Glomerular endothelial cell (primary cell): ENCODE data around the gene SRPK1. TPM values are rescaled to one million over a fixed set of nuclear protein-coding genes. Genes with fewer than 3 reads are reported as not detected.
"Not testable (repeated sequence)": the region's sequence is repeated elsewhere in the genome, so short reads cannot be mapped to it uniquely, and the experiment has no call there.

Source experiments
- DNase-seq: peaks from one replicate; pipeline ENCODE4 v3.0.0-alpha.2; 2011; ENCODE audit warnings: low read depth, low spot score; ENCODE audit errors: extremely low read depth
- total RNA-seq: library from RNA; depleted of rRNA; stranded (reverse); fragments of >200 nt; gene quantifications from 2 replicates; pipeline ENCODE4 v1.2.3, GENCODE V29; 2015

Gene SRPK1
- total RNA-seq, 1 donor from 2014 or later = 61.3 TPM

DNA sequence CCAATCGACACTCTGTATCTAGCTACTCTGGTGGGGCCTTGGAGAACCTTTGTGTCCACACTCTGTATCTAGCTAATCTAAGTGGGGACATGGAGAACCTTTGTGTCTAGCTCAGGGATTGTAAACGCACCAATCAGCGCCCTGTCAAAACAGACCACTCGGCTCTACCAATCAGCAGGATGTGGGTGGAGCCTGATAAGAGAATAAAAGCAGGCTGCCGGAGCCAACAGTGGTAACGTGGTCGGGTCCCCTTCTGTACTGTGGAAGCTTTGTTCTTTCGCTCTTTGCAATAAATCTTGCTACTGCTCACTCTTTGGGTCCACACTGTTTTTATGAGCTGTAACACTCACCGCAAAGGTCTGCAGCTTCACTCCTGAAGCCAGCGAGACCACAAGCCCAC lies 11.0 kb upstream of the SRPK1 start:
- DNase-seq = not testable (repeated sequence)

DNA sequence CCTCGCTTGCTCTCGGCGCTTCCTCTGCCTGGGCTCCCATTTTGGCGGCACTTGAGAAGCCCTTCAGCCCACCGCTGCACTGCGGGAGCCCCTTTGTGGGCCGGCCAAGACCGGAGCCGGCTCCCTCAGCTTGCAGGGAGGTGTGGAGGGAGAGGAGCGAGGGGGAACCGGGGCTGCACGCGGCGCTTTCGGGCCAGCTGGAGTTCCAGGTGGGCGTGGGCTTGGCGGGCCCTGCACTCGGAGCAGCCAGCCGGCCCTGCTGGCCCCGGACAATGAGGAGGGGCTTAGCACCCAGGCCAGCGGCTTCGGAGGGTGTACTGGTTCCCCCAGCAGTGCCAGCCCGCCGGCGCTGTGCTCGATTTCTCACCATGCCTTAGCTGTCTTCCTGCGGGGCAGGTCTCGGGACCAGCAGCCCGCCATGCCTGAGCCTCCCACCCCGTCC lies 10.2 kb upstream of the SRPK1 start:
- DNase-seq = no peak

DNA sequence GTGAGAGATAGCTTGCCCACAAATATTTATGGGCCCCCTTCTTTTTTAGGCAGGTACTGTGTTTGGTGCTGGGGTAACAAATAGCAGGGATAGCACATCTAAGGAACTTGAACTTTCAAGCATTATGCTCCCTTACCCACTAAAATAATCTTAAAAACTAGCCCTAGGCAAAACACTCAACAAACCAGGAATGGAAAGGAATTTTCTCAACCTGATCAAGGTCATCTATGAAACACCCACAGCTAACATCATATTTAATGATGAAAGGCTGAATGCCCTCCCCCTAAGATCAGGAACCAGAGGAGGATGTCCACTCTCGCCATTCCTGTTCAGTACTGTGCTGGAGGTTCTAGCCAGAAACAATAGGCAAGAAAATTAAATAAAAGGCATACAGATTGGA lies 8.7 kb upstream of the SRPK1 start:
- no peak for DNase-seq

DNA sequence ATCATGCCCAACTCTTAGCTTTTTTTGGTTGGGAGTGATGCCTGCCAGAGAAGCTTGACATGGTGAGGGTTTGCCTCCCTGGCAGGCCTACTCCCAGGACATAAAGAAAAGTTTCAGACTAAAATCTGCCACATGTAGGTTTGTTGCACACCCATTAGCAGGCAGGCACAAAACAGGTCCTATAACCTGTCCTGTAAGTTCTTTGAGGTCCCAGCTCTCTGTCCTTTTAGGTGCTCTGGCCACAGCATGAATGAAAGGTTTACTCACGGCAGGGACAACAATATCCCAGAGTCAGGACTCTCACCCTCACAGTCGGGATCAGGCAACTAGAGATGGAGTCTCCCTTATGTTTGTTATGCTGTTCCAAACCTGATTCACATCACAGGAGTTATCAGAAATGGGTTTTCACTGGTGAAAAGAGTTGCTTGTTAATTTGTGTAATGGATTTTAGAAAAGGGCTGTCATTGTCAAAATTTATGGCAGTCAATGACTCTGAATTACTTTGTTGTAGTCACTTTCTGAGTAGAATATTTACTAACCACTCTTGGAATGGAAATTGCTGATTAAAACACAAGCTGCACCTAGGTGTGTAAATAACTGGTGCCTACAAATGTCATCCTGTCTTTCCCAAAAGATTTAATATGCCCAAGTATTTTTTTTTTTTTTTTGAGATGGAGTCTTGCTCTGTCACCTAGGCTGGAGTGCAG lies 5.8 kb upstream of the SRPK1 start:
- no peak for DNase-seq

DNA sequence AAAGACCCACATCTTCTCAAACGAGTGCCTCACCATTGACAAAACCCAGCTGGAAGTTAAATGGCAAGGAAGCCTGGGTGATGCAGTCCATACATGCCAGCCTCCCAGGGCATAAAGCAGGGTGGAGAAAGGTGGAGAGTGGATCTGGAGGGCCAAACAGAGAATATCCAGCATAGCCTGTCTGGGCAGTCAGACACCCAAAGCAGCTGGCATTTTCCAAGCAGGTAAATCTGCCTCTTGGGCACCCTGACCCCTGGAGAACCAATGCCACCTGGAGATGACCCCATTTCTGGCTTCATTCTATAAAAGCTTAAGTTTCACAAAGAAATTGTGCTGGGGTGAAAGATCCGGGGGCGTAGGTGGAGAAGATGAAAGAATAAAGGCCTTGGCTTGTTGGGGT lies 5.1 kb upstream of the SRPK1 start:
- no peak for DNase-seq

DNA sequence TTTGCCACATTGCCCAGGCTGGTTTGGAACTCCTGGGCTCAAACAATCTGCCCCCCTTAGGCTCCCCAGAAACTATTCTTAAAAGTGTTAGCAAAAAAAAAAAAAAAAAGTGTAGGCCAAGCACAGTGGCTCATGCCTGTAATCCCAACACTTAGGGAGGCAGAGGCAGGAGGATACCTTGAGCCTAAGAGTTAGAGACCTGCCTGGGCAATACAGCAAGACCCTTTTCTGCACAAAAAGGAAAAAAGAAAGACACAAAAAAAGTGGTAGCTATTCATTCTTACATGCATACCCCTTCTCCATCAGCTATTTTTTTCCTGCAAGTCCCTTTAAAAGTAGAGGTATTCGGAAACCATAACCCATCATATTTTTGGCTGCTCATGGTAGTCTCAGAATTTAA lies 3.2 kb upstream of the SRPK1 start:
- DNase-seq = no peak

DNA sequence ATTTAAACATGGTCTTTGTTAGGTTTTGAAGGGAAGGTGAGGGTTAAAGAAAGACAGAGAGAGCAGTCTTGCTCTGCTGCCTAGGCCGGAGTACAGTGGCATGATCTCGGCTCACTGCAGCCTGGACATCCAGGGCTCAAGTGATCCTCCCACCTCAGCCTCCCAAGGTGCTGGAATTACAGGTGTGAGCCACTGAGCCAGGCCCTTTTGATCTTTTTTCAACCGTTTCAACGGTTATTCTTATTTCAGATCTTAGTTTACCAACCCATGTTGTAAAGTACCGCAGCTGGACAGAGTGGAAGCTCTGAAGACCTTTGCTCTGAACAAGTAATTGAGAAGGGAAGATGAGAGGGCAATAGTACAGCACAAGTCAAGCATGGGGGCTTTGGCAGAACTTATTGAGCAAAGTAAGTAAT lies 1.2 kb upstream of the SRPK1 start:
- DNase-seq = no peak

DNA sequence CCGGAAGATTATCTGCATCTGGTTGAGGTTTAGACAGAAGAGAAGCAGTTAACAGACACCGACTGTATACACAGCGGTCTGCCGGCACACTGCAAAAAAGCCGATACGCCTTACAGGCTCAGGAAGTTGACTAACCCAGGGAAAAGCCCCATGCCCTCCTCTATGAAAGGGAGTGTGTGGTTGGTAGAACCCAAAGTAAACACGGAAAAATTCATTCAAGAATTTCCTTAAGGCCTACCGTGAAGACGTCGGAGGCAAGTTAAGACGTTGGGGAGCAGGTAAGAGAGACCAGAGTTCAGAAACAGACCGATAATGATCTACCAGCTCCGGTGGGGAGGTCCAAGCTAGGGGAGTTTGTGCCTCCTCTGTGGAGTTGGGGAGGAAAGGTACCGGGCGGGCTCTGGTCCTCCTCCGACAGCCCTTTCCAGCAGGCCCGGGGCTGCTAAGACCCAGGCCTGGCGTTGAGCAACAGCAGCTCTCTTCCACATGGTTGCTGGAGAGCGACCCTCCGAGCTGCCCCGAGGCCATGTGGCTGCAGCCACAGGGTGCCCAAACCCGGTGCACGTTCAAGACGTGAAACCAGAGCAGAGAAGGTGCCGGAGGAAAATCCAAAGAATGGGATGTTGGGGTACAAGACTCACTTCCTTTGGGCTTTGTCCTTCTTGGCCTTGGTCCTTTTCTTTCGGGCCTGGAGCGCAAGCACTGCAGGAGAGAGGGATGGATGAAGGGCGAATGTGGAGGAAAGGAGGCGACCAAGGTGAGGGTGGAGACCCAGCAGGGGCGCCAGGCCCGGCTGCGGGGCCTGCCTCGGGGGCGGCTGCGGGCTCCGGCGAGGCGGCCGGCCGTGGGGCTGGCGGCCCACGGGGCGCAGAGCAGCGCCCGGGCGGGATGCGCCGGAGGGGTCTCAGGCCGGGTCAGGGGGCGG lies 809 bp downstream of the SRPK1 start:
- DNase-seq = peak; percentile 52

DNA sequence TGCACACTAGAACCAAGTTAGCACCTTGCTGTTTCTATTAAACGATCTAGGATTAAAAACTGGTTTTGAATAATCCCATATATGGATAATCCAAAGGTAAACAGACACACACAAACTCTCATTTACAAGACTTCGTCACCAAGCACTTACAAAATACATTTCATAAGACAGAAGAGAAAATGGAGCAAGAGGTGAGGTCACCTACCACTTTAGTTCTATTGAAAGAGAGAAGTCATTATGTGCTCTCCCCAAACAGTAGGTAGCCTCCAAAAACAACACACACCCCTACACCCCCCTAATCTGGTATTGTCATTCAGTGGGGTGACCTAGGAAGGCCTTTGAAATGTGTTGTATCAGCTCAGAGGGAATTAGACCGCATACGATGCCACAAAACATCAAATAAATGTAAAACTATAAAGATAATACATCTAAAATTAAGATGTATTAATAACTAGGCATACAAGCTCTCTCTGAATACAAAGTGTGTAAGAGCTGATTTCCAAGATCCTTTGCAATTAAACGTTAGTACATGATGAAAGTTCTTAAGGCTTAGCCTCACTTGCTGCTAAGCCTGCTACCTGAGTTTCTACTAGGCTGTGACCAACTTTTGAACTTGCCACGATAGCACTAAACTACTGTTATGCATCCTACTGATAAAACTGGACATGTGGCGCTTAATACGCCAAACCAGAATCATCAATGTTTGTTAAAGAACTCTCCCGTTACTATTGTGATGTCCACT lies 1.6 kb downstream of the SRPK1 start:
- peak; percentile 34 for DNase-seq

DNA sequence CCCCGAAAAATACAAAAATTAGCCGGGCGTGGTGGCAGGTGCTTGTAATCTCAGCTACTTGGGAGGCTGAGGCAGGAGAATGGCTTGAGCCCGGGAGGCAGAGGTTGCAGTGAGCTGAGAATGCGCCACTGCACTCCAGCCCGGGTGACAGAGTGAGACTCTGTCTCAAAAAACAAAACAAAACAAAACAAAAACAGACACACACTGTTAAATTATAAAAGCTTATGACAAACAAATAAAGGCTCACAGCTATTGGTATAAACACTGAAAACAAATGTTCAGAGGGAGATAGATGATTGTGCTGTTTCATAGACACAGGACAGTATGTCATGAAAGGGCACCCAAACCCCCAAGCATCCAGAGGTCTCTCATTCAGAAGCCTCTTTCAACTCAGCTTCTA lies 4.0 kb downstream of the SRPK1 start:
- DNase-seq = not testable (repeated sequence)

DNA sequence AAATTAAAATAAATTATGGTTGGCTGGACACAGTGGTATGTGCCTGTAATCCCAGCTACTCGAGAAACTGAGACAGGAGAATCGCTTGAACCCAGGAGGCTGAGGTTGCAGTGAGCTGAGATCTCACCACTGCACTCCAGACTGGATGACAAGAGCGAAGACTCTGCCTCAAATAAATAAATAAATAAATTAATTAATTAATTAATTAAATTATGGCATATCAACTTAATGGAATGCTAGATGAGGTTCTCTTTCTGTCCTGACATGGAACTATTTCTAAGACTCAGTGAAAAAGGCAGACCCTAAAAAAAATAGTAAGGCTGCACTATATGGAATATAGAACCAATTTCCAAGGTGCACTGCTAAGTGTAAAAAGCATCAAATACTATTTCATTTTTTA lies 4.8 kb downstream of the SRPK1 start:
- no peak for DNase-seq

DNA sequence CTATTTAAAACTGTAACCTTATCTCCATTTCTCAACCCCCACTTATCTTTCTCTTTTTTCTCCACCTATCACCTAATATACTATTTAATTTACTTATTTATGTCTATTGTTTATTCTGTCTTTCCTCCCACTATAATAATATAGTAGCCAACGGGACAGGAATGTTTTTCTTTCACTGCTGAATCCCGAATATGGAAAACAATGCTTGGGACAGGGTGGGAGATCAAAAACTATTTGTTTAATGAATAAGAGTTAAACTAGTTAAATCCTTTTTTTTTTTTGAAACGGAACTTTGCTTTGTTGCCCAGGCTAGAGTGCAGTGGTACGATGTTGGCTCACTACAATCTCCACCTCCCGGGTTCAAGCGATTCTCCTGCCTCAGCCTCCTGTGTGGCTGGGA lies 6.4 kb downstream of the SRPK1 start:
- no peak for DNase-seq

DNA sequence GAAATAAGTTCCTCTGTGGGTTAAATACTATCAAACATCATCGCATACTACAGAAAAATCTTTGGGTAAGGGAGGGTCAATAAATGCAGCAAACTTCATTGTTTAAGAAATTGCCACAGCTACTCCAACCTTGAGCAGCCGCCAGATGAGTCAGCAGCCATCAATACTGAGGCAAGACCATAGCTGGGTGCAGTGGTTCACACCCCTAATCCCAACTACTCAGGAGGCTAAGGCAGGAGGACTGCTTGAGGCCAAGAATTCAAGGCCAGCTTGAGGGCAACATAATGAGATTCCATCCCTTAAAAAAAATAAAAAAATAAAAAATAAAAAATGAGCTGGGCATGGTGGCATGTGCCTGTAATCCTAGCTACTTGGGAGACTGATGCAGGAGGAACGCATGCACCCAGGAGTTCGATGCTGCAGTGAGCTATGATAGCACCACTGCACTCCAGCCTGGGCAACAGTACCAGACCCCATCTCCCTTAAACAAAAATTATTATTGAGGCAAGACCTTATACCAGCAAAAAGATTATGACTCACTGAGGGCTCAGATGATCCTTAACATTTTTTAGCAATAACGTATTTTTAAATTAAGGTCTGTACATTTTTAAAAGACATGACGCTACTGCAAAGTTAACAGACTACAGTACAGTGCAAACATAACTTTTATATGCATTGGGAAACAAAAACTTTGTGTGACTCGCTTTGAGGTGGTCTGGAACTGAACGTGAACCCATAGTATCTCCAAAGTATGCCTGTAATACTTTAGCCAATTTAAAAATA lies 8.8 kb downstream of the SRPK1 start:
- no peak for DNase-seq

DNA sequence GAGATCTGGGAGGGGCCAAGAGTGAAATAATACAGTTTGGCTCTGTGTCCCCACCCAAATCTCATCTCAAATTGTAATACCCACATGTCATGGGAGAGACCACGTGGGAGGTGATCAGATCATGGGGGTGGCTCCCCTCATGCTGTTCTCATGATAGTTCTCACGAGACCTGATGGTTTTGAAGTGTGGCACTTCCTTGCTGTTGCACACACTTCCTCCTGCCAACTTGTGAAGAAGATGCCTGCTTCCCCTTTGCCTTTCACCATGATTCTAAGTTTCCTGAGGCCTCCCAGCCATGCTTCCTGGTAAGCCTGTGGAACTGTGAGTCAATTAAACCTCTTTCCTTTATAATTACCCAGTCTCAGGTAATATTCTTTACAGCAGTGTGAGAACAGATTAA lies 11.3 kb downstream of the SRPK1 start:
- DNase-seq = not testable (repeated sequence)

DNA sequence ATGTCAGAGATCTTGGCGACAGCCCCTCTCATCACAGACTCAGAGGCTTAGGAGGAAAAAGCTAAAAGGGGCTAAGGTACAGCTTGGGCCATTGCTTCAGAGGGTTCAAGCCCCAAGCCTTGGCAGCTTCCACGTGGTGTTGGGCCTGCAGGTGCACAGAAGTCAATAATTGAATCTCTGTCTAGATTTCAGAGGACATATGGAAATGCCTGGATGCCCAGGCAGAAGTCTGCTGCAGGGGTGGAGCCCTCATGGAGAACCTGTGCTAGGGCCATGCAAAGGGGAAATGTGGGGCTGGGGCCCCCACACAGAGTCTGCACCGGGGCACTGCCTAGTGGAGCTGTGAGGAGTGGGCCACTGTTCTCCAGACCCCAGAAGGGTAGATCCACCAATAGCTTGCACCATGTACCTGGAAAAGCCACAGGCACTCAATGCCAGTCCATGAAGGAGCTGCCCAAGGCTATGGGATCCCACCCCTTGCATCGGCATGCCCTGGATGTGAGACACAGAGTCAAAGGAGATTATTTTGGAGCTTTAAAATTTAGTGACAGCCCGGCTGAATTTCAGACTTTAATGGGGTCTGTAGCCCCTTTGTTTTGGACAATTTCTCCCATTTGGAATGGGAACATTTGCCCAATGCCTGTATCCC lies 12.0 kb downstream of the SRPK1 start:
- not testable (repeated sequence) for DNase-seq

DNA sequence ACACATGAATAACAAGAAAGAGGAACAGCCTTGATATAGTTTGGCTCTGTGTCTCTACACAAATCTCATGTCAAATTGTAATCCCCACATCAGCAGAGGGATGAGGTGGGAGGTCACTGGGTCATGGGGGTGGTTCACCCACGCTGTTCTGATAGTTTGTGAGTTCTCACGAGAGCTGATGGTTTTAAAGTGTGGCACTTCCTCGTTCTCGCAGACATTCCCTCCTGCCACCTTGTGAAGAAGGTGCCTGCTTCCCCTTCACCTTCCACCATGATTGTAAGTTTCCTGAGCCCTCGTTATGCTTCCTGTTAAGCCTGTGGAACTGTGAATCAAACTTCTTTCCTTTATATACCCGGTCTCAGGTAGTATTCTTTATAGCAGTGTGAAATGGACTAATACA lies 13.1 kb downstream of the SRPK1 start:
- DNase-seq = no peak

DNA sequence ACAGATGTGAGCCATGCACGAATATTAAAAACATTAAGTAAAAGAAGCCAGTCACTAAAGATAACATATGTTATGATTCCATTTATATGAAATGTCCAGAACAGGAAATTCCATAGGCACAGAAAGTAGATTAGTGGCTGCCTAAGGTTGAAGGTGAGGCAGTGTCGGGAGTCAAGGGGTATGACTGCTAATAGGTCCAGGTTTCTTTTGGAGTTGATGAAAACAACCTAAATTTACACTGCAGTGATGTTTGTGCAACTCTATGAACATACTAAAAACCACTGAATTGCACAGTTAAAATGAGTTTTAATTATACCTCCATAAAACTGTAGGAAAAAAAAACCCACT lies 14.4 kb downstream of the SRPK1 start:
- no peak for DNase-seq

DNA sequence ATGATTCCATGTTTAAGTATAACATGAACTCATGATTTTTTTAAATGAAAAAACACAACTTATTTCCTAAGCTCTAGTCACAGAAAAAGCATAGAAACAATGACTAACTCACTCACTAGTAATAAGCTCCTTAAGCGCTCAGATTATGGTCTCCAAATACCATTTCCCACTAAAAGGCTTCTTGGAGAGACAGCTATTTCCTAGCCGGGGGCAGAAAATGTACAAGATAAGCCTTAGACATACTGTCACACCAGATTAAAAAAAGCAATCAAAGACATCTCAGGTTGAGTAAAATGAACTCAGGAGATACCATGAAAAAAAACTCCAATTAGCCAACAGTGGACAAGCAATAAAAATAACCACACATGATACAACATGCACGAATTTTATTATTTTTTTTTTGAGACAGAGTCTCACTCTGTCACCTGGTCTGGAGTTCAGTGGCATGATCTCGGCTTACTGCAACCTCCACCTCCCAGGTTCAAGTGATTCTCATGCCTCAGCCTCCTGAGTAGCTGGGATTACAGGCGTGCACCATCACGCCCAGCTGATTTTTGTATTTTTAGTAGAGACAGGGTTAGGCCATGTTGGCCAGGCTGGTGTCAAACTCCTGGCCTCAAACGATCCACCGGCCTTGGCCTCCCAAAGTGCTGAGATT lies 14.9 kb downstream of the SRPK1 start:
- no peak for DNase-seq

DNA sequence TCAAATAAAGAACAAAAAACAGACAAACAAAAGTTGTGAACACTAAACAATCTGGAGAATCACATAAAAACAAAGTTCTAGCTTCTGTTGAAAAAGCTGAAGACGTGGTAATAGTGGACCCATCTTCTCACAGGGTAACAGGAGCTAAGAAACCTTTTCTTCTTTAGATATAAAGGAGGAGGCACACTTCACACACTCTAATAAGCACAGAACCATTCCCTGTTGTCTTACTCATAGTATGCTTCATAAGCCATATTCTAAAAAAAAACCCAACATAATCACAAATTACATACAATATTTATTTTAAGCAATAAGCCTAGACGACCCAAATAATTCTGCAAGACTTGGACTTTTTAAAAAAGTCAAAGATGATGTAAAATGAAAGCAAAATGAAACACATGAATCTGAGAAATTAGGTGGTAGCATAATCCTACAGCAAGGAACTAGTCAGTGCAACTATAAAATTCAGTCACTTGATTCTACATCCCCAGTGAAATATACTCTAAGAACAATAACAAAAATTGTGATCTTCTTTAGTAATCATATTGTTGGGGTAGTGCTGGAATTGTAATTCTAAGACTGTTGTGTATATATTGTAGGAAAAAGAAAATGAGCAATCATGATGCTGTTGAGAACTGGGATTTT lies 15.6 kb downstream of the SRPK1 start:
- no peak for DNase-seq
